H9 (cell line): ENCODE results near the gene TXNRD1. TPM values are rescaled to one million over a fixed set of nuclear protein-coding genes. Genes with fewer than 3 reads are reported as not detected.

ENCODE experiments used
- DNase-seq: peaks from one replicate; pipeline ENCODE4 v3.0.0-alpha.2; 2017
- H2AFZ ChIP-seq: one replicate; pipeline ENCODE4 v1.6.1; 2013; ENCODE audit warnings: mild to moderate bottlenecking, low read length, control low read depth, moderate library complexity
- H2AK5ac ChIP-seq: 2 replicates; pipeline ENCODE4 v1.6.1; 2013; ENCODE audit warnings: low read length, control low read depth, mixed read lengths; ENCODE audit not compliant: insufficient read length
- H2BK120ac ChIP-seq: one replicate; pipeline ENCODE4 v1.6.1; 2013; ENCODE audit warnings: low read depth, mild to moderate bottlenecking, low read length, control low read depth, inconsistent platforms; ENCODE audit not compliant: poor library complexity, severe bottlenecking
- H2BK12ac ChIP-seq: 2 replicates; pipeline ENCODE4 v1.6.1; 2013; ENCODE audit warnings: low read length, control low read depth, mixed read lengths, low read depth; ENCODE audit not compliant: insufficient read length
- H2BK15ac ChIP-seq: 2 replicates; pipeline ENCODE4 v1.6.1; 2013; ENCODE audit warnings: low read depth, low read length, control low read depth
- H2BK20ac ChIP-seq: one replicate; pipeline ENCODE4 v1.6.1; 2013; ENCODE audit warnings: low read depth, mild to moderate bottlenecking, low read length, control low read depth, inconsistent platforms; ENCODE audit not compliant: poor library complexity, severe bottlenecking
- H2BK5ac ChIP-seq: 2 replicates; pipeline ENCODE4 v1.6.1; 2013; ENCODE audit warnings: low read length, control low read depth, mixed read lengths; ENCODE audit not compliant: insufficient read length
- H3K14ac ChIP-seq: 2 replicates; pipeline ENCODE4 v1.6.1; 2013; ENCODE audit warnings: low read length, control low read depth; ENCODE audit not compliant: insufficient read depth
- H3K18ac ChIP-seq: 2 replicates; pipeline ENCODE4 v1.6.1; 2013; ENCODE audit warnings: low read depth, mild to moderate bottlenecking, mixed read lengths, low read length, control low read depth; ENCODE audit not compliant: insufficient read length
- H3K23ac ChIP-seq: 2 replicates; pipeline ENCODE4 v1.6.1; 2013; ENCODE audit warnings: low read length, control low read depth, mixed read lengths, low read depth; ENCODE audit not compliant: insufficient read length
- H3K23me2 ChIP-seq: 2 replicates; pipeline ENCODE4 v1.6.1; 2013; ENCODE audit warnings: low read depth, mild to moderate bottlenecking, mixed read lengths, low read length, control low read depth; ENCODE audit not compliant: insufficient read length, poor library complexity, severe bottlenecking
- H3K27ac ChIP-seq: 2 replicates; pipeline ENCODE4 v1.5.1; 2013; ENCODE audit warnings: low read length, control low read depth, mixed read lengths, low read depth; ENCODE audit not compliant: insufficient read length
- H3K27me3 ChIP-seq: 2 replicates; pipeline ENCODE4 v1.6.1; 2013; ENCODE audit warnings: low read length, control low read depth, inconsistent platforms; ENCODE audit not compliant: insufficient read depth
- H3K4ac ChIP-seq: 2 replicates; pipeline ENCODE4 v1.6.1; 2013; ENCODE audit warnings: low read depth, mild to moderate bottlenecking, control low read depth, inconsistent platforms, low read length, moderate library complexity
- H3K4me1 ChIP-seq: 2 replicates; pipeline ENCODE4 v1.6.1; 2013; ENCODE audit warnings: low read length, control low read depth, inconsistent platforms; ENCODE audit not compliant: insufficient read depth
- H3K4me2 ChIP-seq: 2 replicates; pipeline ENCODE4 v1.6.1; 2013; ENCODE audit warnings: low read length, control low read depth, mixed read lengths; ENCODE audit not compliant: insufficient read length, insufficient read depth
- H3K56ac ChIP-seq: 2 replicates; pipeline ENCODE4 v1.6.1; 2013; ENCODE audit warnings: low read depth, mild to moderate bottlenecking, mixed read lengths, low read length, control low read depth; ENCODE audit not compliant: insufficient read length
- H3K79me1 ChIP-seq: 2 replicates; pipeline ENCODE4 v1.6.1; 2013; ENCODE audit warnings: low read depth, mild to moderate bottlenecking, moderate library complexity, low read length, control low read depth, inconsistent platforms; ENCODE audit not compliant: insufficient read depth, poor library complexity, severe bottlenecking
- H3K79me2 ChIP-seq: 2 replicates; pipeline ENCODE4 v1.6.1; 2013; ENCODE audit warnings: low read length, control low read depth, inconsistent platforms; ENCODE audit not compliant: insufficient read depth
- H3K9ac ChIP-seq: 2 replicates; pipeline ENCODE4 v1.6.1; 2013; ENCODE audit warnings: low read length, control low read depth, mixed read lengths; ENCODE audit not compliant: insufficient read length; ENCODE audit errors: extremely low read depth
- H3K9me3 ChIP-seq: one replicate; pipeline ENCODE4 v1.6.1; 2013; ENCODE audit warnings: low read depth, low read length, inconsistent platforms; ENCODE audit not compliant: control insufficient read depth
- H3T11ph ChIP-seq: one replicate; pipeline ENCODE4 v1.6.1; 2013; ENCODE audit warnings: mild to moderate bottlenecking, low read length, control low read depth, inconsistent platforms
- H4K20me1 ChIP-seq: one replicate; pipeline ENCODE4 v1.6.1; 2013; ENCODE audit not compliant: control insufficient read depth, insufficient read length, insufficient read depth
- H4K5ac ChIP-seq: 2 replicates; pipeline ENCODE4 v1.6.1; 2013; ENCODE audit warnings: low read depth, mild to moderate bottlenecking, mixed read lengths, low read length, control low read depth; ENCODE audit not compliant: insufficient read length
- H4K8ac ChIP-seq: replicated peaks from 2 replicates; pipeline ENCODE4 v1.6.1; 2013; ENCODE audit warnings: low read length, control low read depth, mixed read lengths, low read depth; ENCODE audit not compliant: insufficient read length
- H4K91ac ChIP-seq: 2 replicates; pipeline ENCODE4 v1.6.1; 2013; ENCODE audit warnings: low read depth, mild to moderate bottlenecking, moderate library complexity, mixed read lengths, low read length, control low read depth; ENCODE audit not compliant: insufficient read length
- H3K27ac Mint-ChIP-seq, 3 experiments: 2 replicates in 2 of 3; 3 replicates in 1 of 3; pipeline ENCODE4 v1.8.0; 2020 to 2021; ENCODE audit warnings: mixed read lengths in 3 of 3, mild to moderate bottlenecking in 1 of 3, moderate library complexity in 1 of 3
- H3K27me3 Mint-ChIP-seq: 2 replicates; pipeline ENCODE4 v1.8.0; 2021; ENCODE audit warnings: low read depth, mild to moderate bottlenecking, moderate library complexity, mixed read lengths
- H3K36me3 Mint-ChIP-seq, 3 experiments: 2 replicates in 2 of 3; 3 replicates in 1 of 3; pipeline ENCODE4 v1.8.0; 2020 to 2021; ENCODE audit warnings: low read depth in 3 of 3, mixed read lengths in 3 of 3; ENCODE audit not compliant: insufficient read depth in 1 of 3
- H3K4me1 Mint-ChIP-seq, 2 experiments: 2 replicates each; pipeline ENCODE4 v1.8.0; 2020; ENCODE audit warnings: mixed read lengths in 2 of 2
- H3K4me3 Mint-ChIP-seq, 2 experiments: 2 replicates in 1 of 2; 3 replicates in 1 of 2; pipeline ENCODE4 v1.8.0; 2020 to 2021; ENCODE audit warnings: mild to moderate bottlenecking in 2 of 2, mixed read lengths in 2 of 2, moderate library complexity in 1 of 2
- H3K9me3 Mint-ChIP-seq, 2 experiments: 2 replicates in 1 of 2; 3 replicates in 1 of 2; pipeline ENCODE4 v1.8.0; 2020; ENCODE audit warnings: mild to moderate bottlenecking in 2 of 2, mixed read lengths in 2 of 2, moderate library complexity in 1 of 2
- WGBS: extraction: QIAGEN DNeasy Blood & Tissue Kit; methylation state at CpG from one replicate; pipeline ENCODE4 v1.1.7; 2013; ENCODE audit warnings: missing lambda C conversion rate, low lambda C conversion rate, mixed read lengths; ENCODE audit not compliant: insufficient read length; ENCODE audit errors: extremely low coverage; 5-methylcytosine and 5-hydroxymethylcytosine counted together
- total RNA-seq: library from RNA; stranded (reverse); gene quantifications from 2 replicates; pipeline ENCODE4 v1.2.1, GENCODE V29; 2021
- TF ChIP-seq, protein P1 (sequence below): fragments of 200-600 bp; sonication (generic); conservative IDR thresholded peaks from 3 replicates; pipeline ENCODE4 v1.8.0; 2021; ENCODE audit warnings: antibody characterized with exemption, mild to moderate bottlenecking

The TXNRD1 gene
- total RNA-seq, 1 experiment from 2014 or later, result 100 TPM

- no peak overlapping the region for H3K23ac ChIP-seq
Observed at GRCh38 chr12:104329707-104330532, 114.3 kb downstream of the TXNRD1 start.

More at GRCh38 chr12:104329707-104330532, 114.3 kb downstream of the TXNRD1 start:
- Histone ChIP-seq H4K91ac (no peak overlapping the region), H3K4ac (no peak overlapping the region), H3K23me2 (no peaks in the 10 kb centered on the region), H3K56ac (no peak overlapping the region), H2BK12ac (no peak overlapping the region), H2BK120ac (no peak overlapping the region), H3T11ph (no peak overlapping the region), H4K8ac (no peak overlapping the region), H4K20me1 (no peaks in the 10 kb centered on the region), H3K27ac (no peak overlapping the region), H3K4me1 (no peaks in the 10 kb centered on the region), H3K27me3 (no peaks in the 10 kb centered on the region), H3K79me1 (no peaks in the 10 kb centered on the region), H4K5ac (no peak overlapping the region), H3K18ac (no peak overlapping the region), H3K4me2 (no peak overlapping the region), H2AFZ (no peak overlapping the region), H2BK20ac (no peak overlapping the region), H2BK15ac (no peak overlapping the region), H2AK5ac (no peak overlapping the region), H2BK5ac (no peak overlapping the region), H3K9ac (no peak overlapping the region), H3K9me3 (no peaks in the 10 kb centered on the region), H3K79me2 (no peaks in the 10 kb centered on the region), H3K14ac (no peak overlapping the region)
- Mint-ChIP-seq H3K36me3 (peaks cover 25 to 62% (median 52%) of the 10 kb centered on the region in 3 experiments; a peak in 6 of 7 replicates), H3K27me3 (no peaks in the 10 kb centered on the region), H3K9me3 (no peaks in the 10 kb centered on the region), H3K4me1 (no peaks in the 10 kb centered on the region), H3K27ac (peak overlapping the region in 1 of 3 experiments; percentile 41; a peak in 2 of 7 replicates), H3K4me3 (no peak overlapping the region)
- DNase-seq, result no peak
- WGBS, result no CpG with 5 or more reads among the region's 5 CpGs
- TF ChIP-seq, protein P1, sequence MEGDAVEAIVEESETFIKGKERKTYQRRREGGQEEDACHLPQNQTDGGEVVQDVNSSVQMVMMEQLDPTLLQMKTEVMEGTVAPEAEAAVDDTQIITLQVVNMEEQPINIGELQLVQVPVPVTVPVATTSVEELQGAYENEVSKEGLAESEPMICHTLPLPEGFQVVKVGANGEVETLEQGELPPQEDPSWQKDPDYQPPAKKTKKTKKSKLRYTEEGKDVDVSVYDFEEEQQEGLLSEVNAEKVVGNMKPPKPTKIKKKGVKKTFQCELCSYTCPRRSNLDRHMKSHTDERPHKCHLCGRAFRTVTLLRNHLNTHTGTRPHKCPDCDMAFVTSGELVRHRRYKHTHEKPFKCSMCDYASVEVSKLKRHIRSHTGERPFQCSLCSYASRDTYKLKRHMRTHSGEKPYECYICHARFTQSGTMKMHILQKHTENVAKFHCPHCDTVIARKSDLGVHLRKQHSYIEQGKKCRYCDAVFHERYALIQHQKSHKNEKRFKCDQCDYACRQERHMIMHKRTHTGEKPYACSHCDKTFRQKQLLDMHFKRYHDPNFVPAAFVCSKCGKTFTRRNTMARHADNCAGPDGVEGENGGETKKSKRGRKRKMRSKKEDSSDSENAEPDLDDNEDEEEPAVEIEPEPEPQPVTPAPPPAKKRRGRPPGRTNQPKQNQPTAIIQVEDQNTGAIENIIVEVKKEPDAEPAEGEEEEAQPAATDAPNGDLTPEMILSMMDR, result no peak
